GM12891 (cell line): ENCODE data around the gene CMTR1.

Experiments
- PAX5 ChIP-seq: IDR thresholded peaks from 2 replicates; pipeline ENCODE4 v1.6.1; 2011; ENCODE audit warnings: low read length, moderate library complexity, mild to moderate bottlenecking; ENCODE audit not compliant: insufficient read depth, severe bottlenecking
- POLR2A ChIP-seq: IDR thresholded peaks from 2 replicates; pipeline ENCODE4 v1.6.1; 2011; ENCODE audit warnings: low read depth, low read length, control low read depth
- POLR2AphosphoS5 ChIP-seq: IDR thresholded peaks from 2 replicates; pipeline ENCODE4 v1.6.1; 2011; ENCODE audit warnings: low read depth, low read length, control low read depth
- SPI1 ChIP-seq: IDR thresholded peaks from 2 replicates; pipeline ENCODE4 v1.6.1; 2011; ENCODE audit warnings: low read depth, low read length, control low read depth
- TAF1 ChIP-seq: IDR thresholded peaks from 2 replicates; pipeline ENCODE4 v1.6.1; 2011; ENCODE audit warnings: low read depth, low read length, control low read depth

GRCh38 chr6:37519461-37519860 is 86.4 kb downstream of the CMTR1 start:
- TF ChIP-seq SPI1: no peak
- TF ChIP-seq POLR2A: no peak
- TF ChIP-seq POLR2AphosphoS5: no peak
- TF ChIP-seq TAF1: no peak
- TF ChIP-seq PAX5: no peak
